HT1080 (cell line): ENCODE results near the gene PSMB2. TPM values are rescaled to one million over a fixed set of nuclear protein-coding genes. Genes with fewer than 3 reads are reported as not detected.

Experiments
- DNase-seq: peaks from one replicate; pipeline ENCODE4 v3.0.0-alpha.2; 2015; ENCODE audit warnings: low read depth
- total RNA-seq: library from RNA; depleted of rRNA; stranded (reverse); fragments of >200 nt; shearing (Covaris generic); gene quantifications from 2 replicates; pipeline ENCODE4 v1.2.3, GENCODE V29; 2014; rRNA removed

The PSMB2 gene
- total RNA-seq, 1 experiment from 2014 or later = 56.9 TPM

- DNase-seq = peak; percentile 96
These were observed 83.5 kb downstream of the PSMB2 start, which contains the start of gene NCDN for GRCh38 chr1:35557611-35558373. Gene NCDN, plus strand, starts transcription at chr1:35557799. Its CDS starts 392 bp downstream, at chr1:35558191.

DNA sequence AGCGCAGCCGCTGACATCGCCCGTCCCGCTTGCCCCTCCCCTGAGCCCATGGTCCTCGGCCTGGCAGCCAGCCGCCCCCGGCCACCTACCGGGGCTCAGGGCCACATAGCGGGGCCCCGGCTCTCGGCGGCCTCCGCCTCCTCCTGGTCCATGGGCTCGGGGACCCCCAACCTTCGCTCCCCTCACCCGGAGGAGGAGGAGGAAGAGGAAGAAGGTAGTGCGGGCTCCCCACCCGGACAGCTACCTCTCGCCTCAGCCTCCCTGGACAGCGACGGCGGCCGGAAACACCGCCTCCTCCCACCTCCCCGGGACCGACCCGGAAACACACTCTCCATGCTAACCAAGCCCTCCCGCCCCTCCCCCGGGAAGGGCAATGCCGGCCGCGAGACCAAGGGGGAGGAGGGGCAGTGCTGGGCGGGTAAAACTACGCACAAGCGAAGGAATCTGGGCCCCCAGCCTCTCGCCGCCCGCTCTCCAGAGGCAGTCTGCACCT, 84.2 kb downstream of the PSMB2 start, which contains the start of gene KIAA0319L:
Gene KIAA0319L (minus strand): TSS at position 286 of the 493 bp plus-strand sequence. CDS start 2,912 bp downstream, outside the sequence.
- DNase-seq = no peak

GRCh38 chr1:35556484-35557117, 84.7 kb downstream of the PSMB2 start:
- DNase-seq = no peak

DNA sequence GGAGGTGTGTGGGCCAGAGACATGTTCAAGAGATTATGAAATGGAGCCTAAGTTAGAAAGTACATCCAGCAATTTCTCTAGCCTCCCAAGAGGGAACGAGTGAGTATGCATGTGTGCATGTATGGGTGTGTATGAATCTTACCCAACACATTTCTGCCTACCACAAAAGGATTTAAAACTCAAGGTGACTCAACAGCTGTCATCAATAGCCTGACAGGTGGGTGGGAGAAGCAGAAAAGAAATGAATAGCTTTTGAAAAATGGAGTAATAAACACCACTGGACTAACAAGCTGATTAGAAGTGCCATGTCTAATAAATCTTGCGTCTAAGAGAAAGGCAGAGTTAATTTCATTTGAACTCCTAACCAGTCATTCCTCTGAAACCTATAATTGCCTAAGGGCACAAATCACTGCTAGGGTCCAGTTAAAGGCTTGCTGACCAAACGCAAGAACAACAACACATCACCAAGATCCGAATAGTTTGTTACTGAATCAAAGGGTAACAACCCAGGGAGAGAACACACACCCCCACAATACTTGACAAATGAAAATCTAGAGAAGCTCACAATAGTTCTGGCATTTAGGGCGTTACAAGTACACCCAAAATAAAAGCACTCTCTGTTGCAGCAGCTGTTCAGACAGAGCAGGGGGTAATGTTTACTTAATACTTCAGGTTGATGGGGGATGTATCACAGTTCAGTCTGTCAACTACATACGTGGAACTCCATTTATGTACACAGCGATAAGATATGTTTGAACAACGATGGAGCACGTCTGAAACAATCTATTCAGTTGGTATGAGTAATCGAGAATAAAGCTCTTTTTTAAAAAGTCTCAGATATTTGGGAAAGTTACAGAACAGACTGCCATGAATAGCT, 85.5 kb downstream of the PSMB2 start:
- peak; percentile 60 for DNase-seq

- DNase-seq = no peak
These were observed 86.1 kb downstream of the PSMB2 start for GRCh38 chr1:35555212-35555584.

- no peak for DNase-seq
These were observed 86.8 kb downstream of the PSMB2 start for GRCh38 chr1:35554266-35555211.

DNA sequence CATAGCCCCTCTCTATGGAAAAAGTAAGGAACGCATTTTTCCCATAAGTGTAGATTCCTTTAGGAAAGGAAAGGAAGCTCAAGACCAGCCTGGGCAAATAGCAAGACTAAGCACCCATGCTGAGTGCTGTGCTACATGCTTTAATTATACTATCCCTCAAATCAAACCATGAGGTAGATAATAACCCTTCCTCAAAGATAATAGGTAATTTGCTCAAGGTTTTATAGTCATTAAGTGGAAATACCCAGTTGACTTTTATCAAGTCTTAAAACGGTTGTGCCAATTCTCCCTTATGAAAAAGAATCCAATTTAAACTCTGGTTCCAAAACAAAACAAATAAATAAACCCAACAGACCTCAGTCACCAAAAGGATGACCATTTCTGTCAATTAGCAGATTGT, 87.5 kb downstream of the PSMB2 start:
- DNase-seq = no peak

Other genes starting within 250 kb of the PSMB2 start
- gene KIAA0319L, start 84.1 kb downstream of the PSMB2 start, total RNA-seq = 37.6 and 37.8 TPM in 2 replicates
- 49.9 and 57.6 TPM in 2 replicates for gene NCDN, start 83.7 kb downstream of the PSMB2 start, total RNA-seq
- gene TFAP2E, start 68.2 kb downstream of the PSMB2 start, total RNA-seq = not detected in 2 replicates
- gene C1orf216, start 77.4 kb upstream of the PSMB2 start, total RNA-seq = 14.6 and 16.7 TPM in 2 replicates
- gene CLSPN, start 128.5 kb upstream of the PSMB2 start, total RNA-seq = 36.2 and 43.3 TPM in 2 replicates
- 1.9 and 2.0 TPM in 2 replicates for gene AGO4, start 166.5 kb upstream of the PSMB2 start, total RNA-seq
- 22.6 and 23.0 TPM in 2 replicates for gene AGO1, start 241.7 kb upstream of the PSMB2 start, total RNA-seq